K562 (cell line): ENCODE results near the gene WNT7A. TPM values are rescaled to one million over a fixed set of nuclear protein-coding genes. Genes with fewer than 3 reads are reported as not detected.
A peak's percentile ranks its signal among the peaks of the same experiment; 100 is the strongest.

Experiments used
- ATAC-seq: fragments of 200-7000 bp; cut with Tn5 transposase; 3 replicates; pipeline ENCODE4 v1.9.1; 2020; ENCODE audit warnings: moderate library complexity
- BruUV-seq: library from RNA; stranded (reverse); fragments of 400-500 nt; replicated peaks from 2 replicates; lab custom pipeline; 2021; lab: Mats Ljungman, UMichigan
- CTCF ChIA-PET: fragments of 300-600 bp; formaldehyde crosslinking; extraction: SDS; loops from one replicate; lab custom pipeline; 2021; ENCODE audit warnings: low intra/inter-chr PET ratio; lab: Yijun Ruan, JAX
- POLR2A ChIA-PET: fragments of 300-600, 350-650 bp; sonication (Branson Sonifier 250); formaldehyde crosslinking; extraction: SDS; loops from one replicate; lab custom pipeline; 2021; ENCODE audit warnings: antibody characterized with exemption, inconsistent platforms; lab: Yijun Ruan, JAX
- DNase-seq, 4 experiments: peaks; one replicate each; pipeline versions ENCODE4 v3.0.0 to v3.0.0-alpha.2; 2011 to 2018; ENCODE audit warnings: low spot score in 3 of 4, mixed read lengths in 3 of 4; ENCODE audit errors: extremely low read depth in 1 of 4
- FAIRE-seq: peaks from 2 replicates; lab custom pipeline; 2011; peaks lifted over from hg19 to GRCh38; lab: Jason Lieb, UNC
- H2AFZ ChIP-seq: 2 replicates; pipeline ENCODE4 v1.6.0; 2011; ENCODE audit warnings: low read depth, low read length, control low read depth, inconsistent platforms
- H3K27ac ChIP-seq: fragments of 200-600 bp; 3 replicates; pipeline ENCODE4 v1.8.0; 2011; ENCODE audit warnings: low read depth, mild to moderate bottlenecking, control low read depth, inconsistent platforms, low read length, moderate library complexity, mixed read lengths; ENCODE audit errors: extremely low read depth
- H3K27me3 ChIP-seq, 2 experiments: fragments of 300-600 bp in 1 of 2; 2 replicates in 1 of 2; 3 replicates in 1 of 2; pipeline versions ENCODE4 v1.6.0 to v1.8.0; 2011; ENCODE audit warnings: inconsistent platforms in 2 of 2, low read length in 2 of 2, mild to moderate bottlenecking in 1 of 2, mixed read lengths in 1 of 2, moderate library complexity in 1 of 2; ENCODE audit not compliant: control insufficient read depth in 2 of 2, insufficient read depth in 2 of 2
- H3K36me3 ChIP-seq: fragments of 300-600 bp; 3 replicates; pipeline ENCODE4 v1.8.0; 2011; ENCODE audit warnings: mild to moderate bottlenecking, low read length, inconsistent platforms; ENCODE audit not compliant: control insufficient read depth, insufficient read depth
- H3K4me1 ChIP-seq, 2 experiments: fragments of 200-600 bp in 1 of 2; replicated peaks in 1 of 2; 2 replicates in 1 of 2; 3 replicates in 1 of 2; pipeline versions ENCODE4 v1.5.1 to v1.8.0; 2011; ENCODE audit warnings: inconsistent platforms in 2 of 2, low read length in 2 of 2, mild to moderate bottlenecking in 1 of 2, mixed read lengths in 1 of 2, moderate library complexity in 1 of 2; ENCODE audit not compliant: control insufficient read depth in 2 of 2, insufficient read depth in 2 of 2
- H3K4me2 ChIP-seq: 2 replicates; pipeline ENCODE4 v1.6.1; 2011; ENCODE audit warnings: low read length, control low read depth, inconsistent platforms, mixed read lengths; ENCODE audit not compliant: insufficient read depth
- H3K4me3 ChIP-seq: fragments of 200-600 bp; sonication (generic), shearing (Covaris generic); 2 replicates; pipeline ENCODE4 v1.5.1; 2016; ENCODE audit warnings: control low read depth, inconsistent platforms
- H3K79me2 ChIP-seq: fragments of 200-600 bp; 3 replicates; pipeline ENCODE4 v1.8.0; 2011; ENCODE audit warnings: low read length, inconsistent platforms; ENCODE audit not compliant: control insufficient read depth, insufficient read depth
- H3K9ac ChIP-seq, 2 experiments: 2 replicates each; pipeline versions ENCODE4 v1.6.0 to v1.6.1; 2011; ENCODE audit warnings: low read depth in 2 of 2, low read length in 2 of 2, control low read depth in 1 of 2, inconsistent platforms in 1 of 2, mild to moderate bottlenecking in 1 of 2, mixed read lengths in 1 of 2; ENCODE audit not compliant: insufficient read depth in 1 of 2
- H3K9me1 ChIP-seq: one replicate; pipeline ENCODE4 v1.6.0; 2011; ENCODE audit warnings: inconsistent platforms, mild to moderate bottlenecking, low read length, moderate library complexity; ENCODE audit not compliant: control insufficient read depth, insufficient read depth
- H3K9me3 ChIP-seq: replicated peaks from 2 replicates; pipeline ENCODE4 v1.5.1; 2011; ENCODE audit warnings: low read depth, low read length, inconsistent platforms; ENCODE audit not compliant: control insufficient read depth, insufficient read depth
- H4K20me1 ChIP-seq: replicated peaks from 2 replicates; pipeline ENCODE4 v1.6.1; 2011; ENCODE audit warnings: low read length, inconsistent platforms, mixed read lengths; ENCODE audit not compliant: control insufficient read depth, insufficient read depth
- HNRNPUL1 ChIP-seq: fragments of 200-400 bp; formaldehyde crosslinking; IDR thresholded peaks from 2 replicates; pipeline ENCODE4 v1.6.1; 2017; ENCODE audit warnings: low read length
- NFIX ChIP-seq: fragments of 250-450 bp; sonication (Bioruptor Pico); IDR thresholded peaks from 2 replicates; pipeline ENCODE4 v1.4.0; 2020; ENCODE audit warnings: low read depth, mild to moderate bottlenecking, moderate library complexity
- NRF1 ChIP-seq, 2 experiments: fragments of 450-650 bp; IDR thresholded peaks in 1 of 2; conservative IDR thresholded peaks in 1 of 2; 2 replicates each; pipeline ENCODE4 v1.6.1; 2014; ENCODE audit warnings: mild to moderate bottlenecking in 2 of 2
- SMARCB1 ChIP-seq: IDR thresholded peaks from 2 replicates; pipeline ENCODE4 v1.6.1; 2011; ENCODE audit warnings: improper control_type of control experiment, low read depth; ENCODE audit not compliant: insufficient read length
- WGBS: fragments of 100-300 bp; shearing (Covaris generic); methylation state at CpG from one replicate; pipeline ENCODE4 v1.1.6; 2016; ENCODE audit warnings: low coverage, mixed read lengths; ENCODE audit not compliant: insufficient coverage; ENCODE audit errors: missing lambda C conversion rate; 5-methylcytosine and 5-hydroxymethylcytosine counted together
- in situ Hi-C: fragments of 300-500 bp; cut with MboI; formaldehyde crosslinking; loops from 4 replicates; pipeline ENCODE4 v1.15.0; 2018; ENCODE audit warnings: inconsistent platforms, mixed read lengths
- intact Hi-C: fragments of 100-400 bp; cut with micrococcal nuclease; formaldehyde crosslinking; loops from 2 replicates; pipeline ENCODE4 v1.14.2; 2022
- polyA plus RNA-seq, 8 experiments: library from polyadenylated mRNA; depleted of rRNA in 4 of 8; stranded (reverse) in 5 of 8; unstranded in 3 of 8; fragments of >200 nt; fragmentation: Nextera tagmentation in 2 of 8; fragmentation: Illumina TruSeq in 1 of 8; extraction: Ambion mirVana in 2 of 8; extraction: Trizol in 1 of 8; gene quantifications; 2 replicates each; pipeline versions ENCODE4 v1.2.1 to v1.2.3, GENCODE V29; 2011 to 2014; ENCODE audit warnings: inconsistent platforms in 1 of 8, missing spikeins in 1 of 8
- total RNA-seq, 7 experiments: library from RNA; depleted of rRNA in 6 of 7; stranded (reverse); fragments of >200 nt in 6 of 7; fragmentation: Illumina TruSeq in 2 of 7; extraction: Trizol in 2 of 7; gene quantifications; 2 replicates each; pipeline versions ENCODE4 v1.2.1 to v1.2.3, GENCODE V29; 2011 to 2021; ENCODE audit warnings: low replicate concordance in 1 of 7
- TF ChIP-seq, protein P1 (sequence below): fragments of 200-800 bp; sonication (Bioruptor generic); IDR thresholded peaks from 2 replicates; pipeline ENCODE4 v1.6.1; 2016; ENCODE audit warnings: missing genetic modification characterization, missing compliant biosample characterization

Gene WNT7A
- total and polyA plus RNA-seq, 9 of the 15 experiments (the other 6 are each of a cell fraction or from before 2014, with no cell fraction given): 0.03 TPM; not detected in 8

DNA sequence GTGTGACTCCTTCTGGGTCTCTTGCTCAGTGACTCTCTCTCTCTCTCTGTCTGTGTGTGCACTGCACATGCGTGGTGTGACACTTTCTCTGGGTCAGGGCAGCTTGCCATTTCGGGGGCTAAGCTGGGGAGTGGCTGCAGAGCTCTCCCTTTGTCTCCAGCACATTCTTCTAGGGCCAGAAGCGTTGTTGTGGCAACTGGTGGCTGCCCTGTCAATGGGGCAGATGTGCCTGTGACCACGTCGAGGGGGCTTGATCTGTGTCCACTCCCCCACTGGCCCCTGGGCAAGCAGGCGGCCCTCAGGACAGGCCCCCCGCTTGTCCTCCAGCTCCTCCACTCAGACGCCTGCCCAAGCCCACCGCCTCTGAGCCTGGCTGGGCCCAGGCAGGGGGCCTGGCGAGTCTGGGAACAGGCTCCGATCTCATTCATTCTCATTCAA lies 67.8 kb downstream of the WNT7A start:
- no peaks in the 10 kb centered on the region for H3K36me3 ChIP-seq
- POLR2A ChIA-PET: no interaction called here
- in situ Hi-C loops: no loop called here

DNA sequence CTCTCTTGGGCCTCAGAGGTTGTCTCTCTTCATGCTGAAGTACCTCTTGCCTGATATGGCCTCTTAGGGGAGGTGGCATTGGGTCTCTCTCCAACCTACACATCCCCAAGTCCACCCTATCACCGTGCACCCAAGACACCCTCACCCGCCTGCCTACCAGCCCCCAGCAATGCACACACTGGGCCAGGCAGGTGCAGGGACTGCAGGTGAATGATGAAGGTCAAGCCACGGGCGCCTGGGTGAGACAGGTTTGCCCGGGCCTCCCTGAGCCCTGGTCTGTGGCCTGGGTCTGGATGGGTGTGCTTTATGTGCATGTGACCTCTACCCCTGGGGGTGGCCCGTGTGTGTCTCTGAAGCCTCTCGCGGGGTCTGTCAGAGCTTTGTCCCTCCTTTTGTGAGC lies 68.3 kb downstream of the WNT7A start:
- Histone ChIP-seq H2AFZ (no peak overlapping the region), H3K4me2 (no peak overlapping the region), H3K9me1 (no peaks in the 10 kb centered on the region), H3K4me3 (no peak overlapping the region), H3K9ac (no peak overlapping the region), H4K20me1 (no peaks in the 10 kb centered on the region), H3K79me2 (no peaks in the 10 kb centered on the region), H3K27me3 (0 out of 5 replicates have a peak, but pooled peaks cover 0 to 6% of the 10 kb centered on the region in 2 experiments), H3K27ac (no peak overlapping the region), H3K4me1 (no peaks in the 10 kb centered on the region), H3K36me3 (no peaks in the 10 kb centered on the region), H3K9me3 (peaks cover 15% of the 10 kb centered on the region)
- BruUV-seq: no TSS peak
- TF ChIP-seq SMARCB1 (no peak), NFIX (CRISPR knock-in tag) (no peak)
- TF ChIP-seq, protein P1, sequence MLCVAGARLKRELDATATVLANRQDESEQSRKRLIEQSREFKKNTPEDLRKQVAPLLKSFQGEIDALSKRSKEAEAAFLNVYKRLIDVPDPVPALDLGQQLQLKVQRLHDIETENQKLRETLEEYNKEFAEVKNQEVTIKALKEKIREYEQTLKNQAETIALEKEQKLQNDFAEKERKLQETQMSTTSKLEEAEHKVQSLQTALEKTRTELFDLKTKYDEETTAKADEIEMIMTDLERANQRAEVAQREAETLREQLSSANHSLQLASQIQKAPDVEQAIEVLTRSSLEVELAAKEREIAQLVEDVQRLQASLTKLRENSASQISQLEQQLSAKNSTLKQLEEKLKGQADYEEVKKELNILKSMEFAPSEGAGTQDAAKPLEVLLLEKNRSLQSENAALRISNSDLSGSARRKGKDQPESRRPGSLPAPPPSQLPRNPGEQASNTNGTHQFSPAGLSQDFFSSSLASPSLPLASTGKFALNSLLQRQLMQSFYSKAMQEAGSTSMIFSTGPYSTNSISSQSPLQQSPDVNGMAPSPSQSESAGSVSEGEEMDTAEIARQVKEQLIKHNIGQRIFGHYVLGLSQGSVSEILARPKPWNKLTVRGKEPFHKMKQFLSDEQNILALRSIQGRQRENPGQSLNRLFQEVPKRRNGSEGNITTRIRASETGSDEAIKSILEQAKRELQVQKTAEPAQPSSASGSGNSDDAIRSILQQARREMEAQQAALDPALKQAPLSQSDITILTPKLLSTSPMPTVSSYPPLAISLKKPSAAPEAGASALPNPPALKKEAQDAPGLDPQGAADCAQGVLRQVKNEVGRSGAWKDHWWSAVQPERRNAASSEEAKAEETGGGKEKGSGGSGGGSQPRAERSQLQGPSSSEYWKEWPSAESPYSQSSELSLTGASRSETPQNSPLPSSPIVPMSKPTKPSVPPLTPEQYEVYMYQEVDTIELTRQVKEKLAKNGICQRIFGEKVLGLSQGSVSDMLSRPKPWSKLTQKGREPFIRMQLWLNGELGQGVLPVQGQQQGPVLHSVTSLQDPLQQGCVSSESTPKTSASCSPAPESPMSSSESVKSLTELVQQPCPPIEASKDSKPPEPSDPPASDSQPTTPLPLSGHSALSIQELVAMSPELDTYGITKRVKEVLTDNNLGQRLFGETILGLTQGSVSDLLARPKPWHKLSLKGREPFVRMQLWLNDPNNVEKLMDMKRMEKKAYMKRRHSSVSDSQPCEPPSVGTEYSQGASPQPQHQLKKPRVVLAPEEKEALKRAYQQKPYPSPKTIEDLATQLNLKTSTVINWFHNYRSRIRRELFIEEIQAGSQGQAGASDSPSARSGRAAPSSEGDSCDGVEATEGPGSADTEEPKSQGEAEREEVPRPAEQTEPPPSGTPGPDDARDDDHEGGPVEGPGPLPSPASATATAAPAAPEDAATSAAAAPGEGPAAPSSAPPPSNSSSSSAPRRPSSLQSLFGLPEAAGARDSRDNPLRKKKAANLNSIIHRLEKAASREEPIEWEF (CRISPR knock-in tag): no peak
- under 1% methylated on average over 8 of the region's 8 CpGs for WGBS
- intact Hi-C loops (no loop called here), in situ Hi-C loops (no loop called here)
- ChIA-PET POLR2A (no interaction called here), CTCF (no interaction called here)
- DNase-seq (no peak), FAIRE-seq (no peak), ATAC-seq (no peak)

More for the DNA sequence above, 67.8 kb downstream of the WNT7A start:
- Histone ChIP-seq H4K20me1 (no peaks in the 10 kb centered on the region), H3K9me1 (no peaks in the 10 kb centered on the region), H3K9ac (no peak overlapping the region), H3K27me3 (0 out of 5 replicates have a peak, but pooled peaks cover 0 to 6% of the 10 kb centered on the region in 2 experiments), H2AFZ (no peak overlapping the region), H3K27ac (no peak overlapping the region), H3K4me2 (no peak overlapping the region), H3K4me3 (no peak overlapping the region), H3K9me3 (peaks cover 18% of the 10 kb centered on the region), H3K4me1 (no peaks in the 10 kb centered on the region), H3K79me2 (no peaks in the 10 kb centered on the region)
- FAIRE-seq (no peak), DNase-seq (no peak), ATAC-seq (no peak)
- intact Hi-C loops: no loop called here
- CTCF ChIA-PET: no interaction called here
- BruUV-seq: no TSS peak
- 1% methylated on average over 11 of the region's 11 CpGs for WGBS
- TF ChIP-seq HNRNPUL1 (no peak), NRF1 (conservative IDR thresholded peaks at IDR 0.05 in 1 of 2, IDR thresholded peaks at IDR 0.05 in 1 of 2) (peak; percentile 54 to 65)
- TF ChIP-seq, all 486 proteins: peak for 1
